Spleen (tissue), 11 donors: ENCODE data around the gene TP53BP1. TPM values are rescaled to one million over a fixed set of nuclear protein-coding genes. Genes with fewer than 3 reads are reported as not detected.

Experiments
- DNase-seq: peaks from one replicate; pipeline ENCODE4 v3.0.0-alpha.2; 2020
- H3K27ac ChIP-seq, 8 donors: fragments of 200-600 bp; sonication (generic) in 7 of 8; 1 replicate in 4 of 8; 2 replicates in 4 of 8; pipeline versions ENCODE4 v1.5.0 to v1.8.0; 2016 to 2021; ENCODE audit warnings: inconsistent platforms in 4 of 8, mild to moderate bottlenecking in 4 of 8, moderate library complexity in 1 of 8
- H3K27me3 ChIP-seq, 7 donors: fragments of 200-600 bp; sonication (generic) in 6 of 7; replicated peaks in 1 of 7; 1 replicate in 4 of 7; 2 replicates in 3 of 7; pipeline versions ENCODE4 v1.5.0 to v1.8.0; 2016 to 2021; ENCODE audit warnings: inconsistent platforms in 3 of 7, mild to moderate bottlenecking in 1 of 7
- H3K36me3 ChIP-seq, 6 donors: fragments of 200-600 bp; sonication (generic) in 5 of 6; 1 replicate in 4 of 6; 2 replicates in 2 of 6; pipeline versions ENCODE4 v1.5.0 to v1.8.0; 2016 to 2021; ENCODE audit warnings: inconsistent platforms in 2 of 6
- H3K4me1 ChIP-seq, 6 donors: fragments of 200-600 bp; sonication (generic) in 5 of 6; 1 replicate in 3 of 6; 2 replicates in 3 of 6; pipeline versions ENCODE4 v1.5.0 to v1.8.0; 2016 to 2021; ENCODE audit warnings: inconsistent platforms in 3 of 6
- H3K4me3 ChIP-seq, 8 donors: fragments of 200-600 bp; sonication (generic) in 7 of 8; 1 replicate in 4 of 8; 2 replicates in 4 of 8; pipeline versions ENCODE4 v1.5.0 to v1.8.0; 2016 to 2021; ENCODE audit warnings: inconsistent platforms in 4 of 8, mild to moderate bottlenecking in 4 of 8, moderate library complexity in 2 of 8
- H3K9me3 ChIP-seq, 8 donors: fragments of 200-600 bp; sonication (generic) in 7 of 8; 1 replicate in 4 of 8; 2 replicates in 4 of 8; pipeline versions ENCODE4 v1.5.0 to v1.8.0; 2016 to 2021; ENCODE audit warnings: inconsistent platforms in 4 of 8
- POLR2A ChIP-seq, 3 donors: fragments of 450-650 bp; IDR thresholded peaks; one replicate each; pipeline ENCODE4 v1.5.1; 2017; ENCODE audit warnings: antibody characterized with exemption in 3 of 3, mild to moderate bottlenecking in 1 of 3
- POLR2AphosphoS5 ChIP-seq, 3 donors: sonication (generic); formaldehyde crosslinking; IDR thresholded peaks; one replicate each; pipeline ENCODE4 v1.5.1; 2017; ENCODE audit warnings: antibody characterized with exemption in 3 of 3
- WGBS, 5 donors: extraction: QIAGEN DNeasy Blood & Tissue Kit in 3 of 5; methylation state at CpG; one replicate each; pipeline versions ENCODE4 v1.1.5 to v1.1.7; 2013 to 2018; 5-methylcytosine and 5-hydroxymethylcytosine counted together
- intact Hi-C: fragments of 100-400 bp; cut with DNase I; formaldehyde crosslinking; loops from one replicate; pipeline ENCODE4 v1.15.0; 2023; ENCODE audit warnings: low total_unique reads
- polyA plus RNA-seq, 3 donors: library from polyadenylated mRNA; stranded (reverse); fragments of 200-250 nt; gene quantifications; one replicate each; pipeline ENCODE4 v1.2.1, GENCODE V29; 2013
- total RNA-seq, 7 donors: library from RNA; depleted of rRNA in 3 of 7; stranded (reverse); fragments of >200 nt in 3 of 7; fragmentation: NEBNext Ultra II Directional in 4 of 7; extraction: Animal tissue kit (Norgen Biotek cat#: 25700) in 4 of 7; gene quantifications; one replicate each; pipeline versions ENCODE4 v1.1.0 to v1.2.1, GENCODE V29; 2016 to 2021
- TF ChIP-seq, protein P1 (sequence below), 11 experiments: fragments of 200-600 bp in 7 of 11; fragments of 450-650 bp in 4 of 11; sonication (generic) in 4 of 11; IDR thresholded peaks in 8 of 11; conservative IDR thresholded peaks in 3 of 11; 1 replicate in 7 of 11; 2 replicates in 4 of 11; pipeline versions ENCODE4 v1.4.0 to v1.8.0; 2016 to 2021; ENCODE audit warnings: antibody characterized with exemption in 11 of 11, inconsistent platforms in 4 of 11, mild to moderate bottlenecking in 1 of 11
- donor health status: healthy with polysubstance abuse.
- donor health status: DM: no; HTN: no; CAD: no; lungs with moderate emphysema.
- donor health status: DM: no; HTN: no; CAD: no.
- donor health status: Bipolar disorder and iron deficiency.
- donor health status: healthy.
- donor health status: DM: no; HTN: no; CAD: no.
- donor health status: DM: yes; HTN: yes; CAD: no.

TP53BP1 gene
- total and polyA plus RNA-seq, 10 donors: 7.2 to 55.4 (median 41.1) TPM

- peak overlapping the region; percentile 41 to 79 (median 75) for H3K4me3 ChIP-seq
- no peak for DNase-seq
- no peaks in the 10 kb centered on the region for H3K36me3 ChIP-seq
- intact Hi-C loops: no loop called here
- TF ChIP-seq, protein P1, sequence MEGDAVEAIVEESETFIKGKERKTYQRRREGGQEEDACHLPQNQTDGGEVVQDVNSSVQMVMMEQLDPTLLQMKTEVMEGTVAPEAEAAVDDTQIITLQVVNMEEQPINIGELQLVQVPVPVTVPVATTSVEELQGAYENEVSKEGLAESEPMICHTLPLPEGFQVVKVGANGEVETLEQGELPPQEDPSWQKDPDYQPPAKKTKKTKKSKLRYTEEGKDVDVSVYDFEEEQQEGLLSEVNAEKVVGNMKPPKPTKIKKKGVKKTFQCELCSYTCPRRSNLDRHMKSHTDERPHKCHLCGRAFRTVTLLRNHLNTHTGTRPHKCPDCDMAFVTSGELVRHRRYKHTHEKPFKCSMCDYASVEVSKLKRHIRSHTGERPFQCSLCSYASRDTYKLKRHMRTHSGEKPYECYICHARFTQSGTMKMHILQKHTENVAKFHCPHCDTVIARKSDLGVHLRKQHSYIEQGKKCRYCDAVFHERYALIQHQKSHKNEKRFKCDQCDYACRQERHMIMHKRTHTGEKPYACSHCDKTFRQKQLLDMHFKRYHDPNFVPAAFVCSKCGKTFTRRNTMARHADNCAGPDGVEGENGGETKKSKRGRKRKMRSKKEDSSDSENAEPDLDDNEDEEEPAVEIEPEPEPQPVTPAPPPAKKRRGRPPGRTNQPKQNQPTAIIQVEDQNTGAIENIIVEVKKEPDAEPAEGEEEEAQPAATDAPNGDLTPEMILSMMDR (IDR thresholded peaks at IDR 0.05 in 8 of 11, conservative IDR thresholded peaks at IDR 0.05 in 3 of 11): peak in 1 of 11 experiments; percentile 15
- TF ChIP-seq POLR2AphosphoS5 (IDR thresholded peaks at IDR 0.05) (peak in 1 of 3 donors; percentile 16), POLR2A (IDR thresholded peaks at IDR 0.05) (no peak)
- H3K27me3 ChIP-seq: peaks cover 0 to 18% (median 0%) of the 10 kb centered on the region in 7 donors
- 8 to 18% (median 9%) methylated on average over 28 to 39 of the region's 39 CpGs for WGBS, 5 donors
- peak overlapping the region in 3 of 8 donors; percentile 81 to 86 (median 83) for H3K27ac ChIP-seq
- H3K9me3 ChIP-seq: no peaks in the 10 kb centered on the region
- H3K4me1 ChIP-seq: peaks cover 4 to 28% (median 18%) of the 10 kb centered on the region in 6 donors
Observed at GRCh38 chr15:43511012-43511885, 18.3 kb upstream of the TP53BP1 start.

DNA sequence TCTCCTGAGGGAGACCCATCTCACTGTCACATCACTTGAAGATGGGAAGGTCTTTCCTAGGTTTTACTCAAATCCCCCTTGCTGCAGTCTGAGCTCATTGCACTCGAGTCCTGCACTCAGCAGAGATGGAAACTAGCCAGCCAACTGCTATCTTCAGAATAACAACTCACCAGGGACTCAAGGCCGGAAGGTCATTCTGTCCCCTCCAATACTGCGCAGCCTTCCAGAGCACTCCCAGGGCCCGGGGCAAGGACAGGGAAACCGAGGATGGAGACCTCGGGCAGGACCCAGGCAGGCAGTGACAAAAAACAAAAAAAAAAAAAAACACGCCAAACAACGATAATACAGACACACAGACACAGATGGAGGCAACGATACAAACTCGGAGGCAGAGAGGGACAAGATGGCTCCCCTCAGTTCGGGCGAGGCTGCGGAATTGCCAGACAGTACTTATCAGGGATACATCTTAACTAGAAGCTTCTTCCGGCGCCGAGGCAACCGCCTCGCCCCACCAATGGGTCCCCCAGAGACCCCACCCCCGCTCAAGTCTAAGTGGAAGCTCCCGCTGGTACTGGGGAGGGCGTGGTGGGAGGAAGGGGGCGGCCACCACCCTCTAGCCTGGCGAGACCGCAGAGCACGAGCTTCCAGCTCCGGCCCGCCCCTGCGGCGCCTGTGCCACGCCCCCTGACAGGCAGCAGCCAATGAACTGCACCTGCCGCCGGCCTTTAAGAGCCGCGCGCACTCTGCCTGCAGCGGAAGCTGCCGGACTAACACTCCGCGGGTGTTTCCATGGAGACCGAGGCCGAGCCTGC lies 17.4 kb upstream of the TP53BP1 start:
- intact Hi-C loops: no loop called here
- TF ChIP-seq, protein P1 (IDR thresholded peaks at IDR 0.05 in 8 of 11, conservative IDR thresholded peaks at IDR 0.05 in 3 of 11): peak in 8 of 11 experiments; percentile 7 to 57 (median 30)
- TF ChIP-seq POLR2AphosphoS5 (IDR thresholded peaks at IDR 0.05): peak; percentile 57 to 89 (median 81)
- no peak for TF ChIP-seq POLR2A (IDR thresholded peaks at IDR 0.05)
- H3K27ac ChIP-seq: peak overlapping the region; percentile 54 to 86 (median 80)
- no peaks in the 10 kb centered on the region for H3K9me3 ChIP-seq
- 0 to 1% (median 1%) methylated on average over 33 to 41 of the region's 41 CpGs for WGBS, 5 donors
- DNase-seq: peak; percentile 100
- peak overlapping the region; percentile 41 to 79 (median 75) for H3K4me3 ChIP-seq
- H3K36me3 ChIP-seq: no peaks in the 10 kb centered on the region
- H3K27me3 ChIP-seq: peaks cover 0 to 10% (median 0%) of the 10 kb centered on the region in 7 donors
- H3K4me1 ChIP-seq: peaks cover 4 to 25% (median 17%) of the 10 kb centered on the region in 6 donors

DNA sequence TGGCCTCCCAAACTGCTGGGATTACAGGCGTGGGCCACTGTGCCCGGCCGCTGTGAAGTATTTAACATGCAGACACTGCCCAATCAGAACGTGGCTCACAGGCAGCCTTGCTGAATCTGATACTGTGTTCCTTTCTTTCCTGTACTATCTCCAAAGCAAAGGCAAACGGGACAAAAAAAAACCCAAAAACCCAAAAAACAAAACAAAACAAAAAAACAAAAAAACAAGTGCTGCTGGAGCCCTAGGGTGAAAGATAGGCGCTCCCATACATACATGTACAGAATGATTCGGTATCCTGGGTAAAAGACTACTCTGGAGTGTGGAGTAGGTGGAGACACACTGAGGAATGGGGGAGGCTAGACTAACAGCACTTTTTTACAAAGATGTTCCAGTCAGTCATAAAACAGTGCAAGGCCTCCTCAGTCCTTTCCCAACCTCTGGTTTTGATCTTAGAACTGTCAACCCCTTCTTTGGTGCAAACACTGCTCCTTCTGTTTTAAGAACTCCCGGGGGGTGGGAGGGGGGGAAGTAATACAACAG lies 16.8 kb upstream of the TP53BP1 start:
- Histone ChIP-seq H3K4me1 (peaks cover 4 to 25% (median 17%) of the 10 kb centered on the region in 6 donors), H3K27me3 (peaks cover 0 to 7% (median 0%) of the 10 kb centered on the region in 7 donors), H3K4me3 (peak overlapping the region in 6 of 8 donors; percentile 60 to 79 (median 75)), H3K36me3 (no peaks in the 10 kb centered on the region), H3K9me3 (no peaks in the 10 kb centered on the region), H3K27ac (peak overlapping the region; percentile 54 to 86 (median 80))
- TF ChIP-seq, protein P1 (IDR thresholded peaks at IDR 0.05 in 8 of 11, conservative IDR thresholded peaks at IDR 0.05 in 3 of 11): no peak
- no peak for TF ChIP-seq POLR2A (IDR thresholded peaks at IDR 0.05)
- no peak for TF ChIP-seq POLR2AphosphoS5 (IDR thresholded peaks at IDR 0.05)
- 58 to 61% (median 60%) methylated on average over 8 of the region's 8 CpGs for WGBS, 5 donors
- no peak for DNase-seq
- intact Hi-C loops: no loop called here
